HL-60 (cell line): ENCODE measurements around the gene GNAI1.

ENCODE experiments used
- DNase-seq, 2 experiments: peaks; one replicate each; pipeline ENCODE4 v3.0.0-alpha.2; 2010 to 2020; ENCODE audit warnings: low read depth in 1 of 2, low spot score in 1 of 2
- H3K27ac ChIP-seq: fragments of 250-450 bp; sonication (Bioruptor Pico); replicated peaks from 2 replicates; pipeline ENCODE4 v1.5.1; 2020; ENCODE audit warnings: mild to moderate bottlenecking, moderate library complexity
- H3K27me3 ChIP-seq: fragments of 250-450 bp; sonication (Bioruptor Pico); 2 replicates; pipeline ENCODE4 v1.5.1; 2021; ENCODE audit warnings: mild to moderate bottlenecking, moderate library complexity; ENCODE audit not compliant: insufficient read depth, poor library complexity, severe bottlenecking
- H3K4me3 ChIP-seq: replicated peaks from 2 replicates; pipeline ENCODE4 v1.5.1; 2011; ENCODE audit warnings: mild to moderate bottlenecking, control low read depth, low read length; ENCODE audit not compliant: insufficient read depth
- CTCF ChIP-seq: IDR thresholded peaks from one replicate; pipeline ENCODE4 v1.5.1; 2011; ENCODE audit warnings: low read length, control low read depth, inconsistent platforms; ENCODE audit not compliant: insufficient read depth
- GABPA ChIP-seq: IDR thresholded peaks from 2 replicates; pipeline ENCODE4 v1.6.1; 2012; ENCODE audit warnings: low read depth
- POLR2AphosphoS5 ChIP-seq: IDR thresholded peaks from 2 replicates; pipeline ENCODE4 v1.6.1; 2012; ENCODE audit warnings: low read depth
- REST ChIP-seq: IDR thresholded peaks from 2 replicates; pipeline ENCODE4 v1.6.1; 2012; ENCODE audit warnings: low read depth; ENCODE audit not compliant: insufficient replicate concordance
- SPI1 ChIP-seq: IDR thresholded peaks from 2 replicates; pipeline ENCODE4 v1.6.1; 2012; ENCODE audit warnings: low read depth, mild to moderate bottlenecking, borderline replicate concordance

Gene GNAI1

GRCh38 chr7:80089366-80089765 lies 45.3 kb upstream of the GNAI1 start:
- DNase-seq = no peak

GRCh38 chr7:80093349-80093748 lies 41.3 kb upstream of the GNAI1 start:
- TF ChIP-seq SPI1 (no peak), GABPA (no peak), POLR2AphosphoS5 (no peak), REST (no peak), CTCF (no peak)
- Histone ChIP-seq H3K27ac (no peak overlapping the region), H3K27me3 (no peaks in the 10 kb centered on the region), H3K4me3 (no peak overlapping the region)
- no peak for DNase-seq

More at GRCh38 chr7:80089366-80089765, 45.3 kb upstream of the GNAI1 start:
- Histone ChIP-seq H3K4me3 (no peak overlapping the region), H3K27me3 (no peaks in the 10 kb centered on the region), H3K27ac (no peak overlapping the region)
- TF ChIP-seq REST = no peak
- no peak for TF ChIP-seq CTCF
- no peak for TF ChIP-seq GABPA
- TF ChIP-seq SPI1 = no peak
- no peak for TF ChIP-seq POLR2AphosphoS5

GRCh38 chr7:80095545-80095944 lies 39.1 kb upstream of the GNAI1 start:
- Histone ChIP-seq H3K4me3 (no peak overlapping the region), H3K27ac (no peak overlapping the region), H3K27me3 (no peaks in the 10 kb centered on the region)
- no peak for TF ChIP-seq REST
- no peak for DNase-seq

GRCh38 chr7:80097756-80098155 lies 36.9 kb upstream of the GNAI1 start:
- no peak for DNase-seq
- no peak overlapping the region for H3K4me3 ChIP-seq

More at GRCh38 chr7:80097756-80098155, 36.9 kb upstream of the GNAI1 start:
- no peak for TF ChIP-seq POLR2AphosphoS5
- Histone ChIP-seq H3K27me3 (no peaks in the 10 kb centered on the region), H3K27ac (no peak overlapping the region)
